ENCODE measurements around the gene CTDSPL.
A peak's percentile ranks its signal among the peaks of the same experiment; 100 is the strongest.
"Not testable (repeated sequence)": the region's sequence is repeated elsewhere in the genome, so short reads cannot be mapped to it uniquely, and the experiment has no call there.

CTDSPL gene

DNA sequence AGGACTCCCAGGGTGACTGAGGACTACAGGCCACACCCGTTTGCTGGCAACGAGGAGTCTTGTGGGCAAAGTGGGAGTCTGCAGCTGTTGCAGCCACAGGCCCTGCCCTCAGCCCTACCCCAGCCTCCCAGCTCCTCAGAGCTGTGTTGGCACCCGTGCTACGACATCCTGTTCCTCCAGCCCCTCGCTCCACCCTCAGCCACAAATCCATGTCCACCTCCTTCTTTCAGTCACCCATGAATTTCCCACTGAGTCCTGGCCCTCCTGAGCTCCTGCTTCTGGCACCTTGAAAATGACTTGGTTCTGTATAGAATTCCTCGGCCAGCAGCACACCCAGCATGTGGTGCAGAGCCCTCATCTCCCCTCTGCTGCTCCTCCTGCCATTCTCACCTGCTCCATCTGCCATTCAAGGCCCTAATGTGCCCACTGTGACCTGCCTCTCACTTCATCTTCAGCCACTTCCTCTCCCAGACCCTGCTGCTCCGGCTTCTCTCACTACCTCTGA, 108.0 kb downstream of the CTDSPL start:
- peak in 1 of 2 experiments; percentile 10 for DNase-seq

- DNase-seq, result no peak
These were observed 109.1 kb downstream of the CTDSPL start for GRCh38 chr3:37970802-37971201.

DNA sequence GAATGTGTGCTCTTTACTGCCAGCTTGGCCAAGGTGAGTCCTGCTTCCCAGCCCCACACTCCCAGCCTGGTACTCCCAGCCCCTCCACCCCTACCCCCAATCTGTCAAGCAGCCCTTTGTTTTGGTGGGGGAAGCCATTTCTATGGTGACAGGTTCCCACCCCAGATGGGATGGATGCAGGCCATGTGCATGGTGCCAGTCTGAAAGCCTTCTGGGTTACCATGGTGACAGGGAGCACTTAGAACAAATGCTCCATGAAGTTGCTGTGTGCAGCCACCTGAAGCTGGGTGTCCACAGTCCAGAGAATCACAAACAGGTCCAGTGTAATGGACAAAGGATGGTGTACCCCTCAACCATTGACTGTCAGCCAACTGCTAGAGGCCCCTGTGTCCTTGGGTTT, 109.8 kb downstream of the CTDSPL start:
- peak; percentile 67 to 93 for DNase-seq

DNA sequence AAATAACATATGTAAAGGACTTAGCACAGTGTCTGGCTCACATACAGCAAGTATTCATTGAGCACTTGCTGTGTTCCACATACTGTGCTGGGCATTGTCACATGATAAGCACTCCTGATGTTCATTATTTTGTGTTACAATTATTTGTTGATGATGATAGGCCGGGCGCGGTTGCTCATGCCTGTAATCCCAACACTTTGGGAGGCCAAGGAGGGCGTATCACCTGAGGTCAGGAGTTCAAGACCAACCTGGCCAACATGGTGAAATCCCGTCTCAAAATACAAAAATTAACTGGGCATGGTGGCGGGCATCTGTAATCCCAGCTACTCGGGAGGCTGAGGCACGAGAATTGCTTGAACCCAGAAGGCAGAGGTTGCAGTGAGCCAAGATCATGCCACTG, 110.4 kb downstream of the CTDSPL start:
- not testable (repeated sequence) for DNase-seq

DNA sequence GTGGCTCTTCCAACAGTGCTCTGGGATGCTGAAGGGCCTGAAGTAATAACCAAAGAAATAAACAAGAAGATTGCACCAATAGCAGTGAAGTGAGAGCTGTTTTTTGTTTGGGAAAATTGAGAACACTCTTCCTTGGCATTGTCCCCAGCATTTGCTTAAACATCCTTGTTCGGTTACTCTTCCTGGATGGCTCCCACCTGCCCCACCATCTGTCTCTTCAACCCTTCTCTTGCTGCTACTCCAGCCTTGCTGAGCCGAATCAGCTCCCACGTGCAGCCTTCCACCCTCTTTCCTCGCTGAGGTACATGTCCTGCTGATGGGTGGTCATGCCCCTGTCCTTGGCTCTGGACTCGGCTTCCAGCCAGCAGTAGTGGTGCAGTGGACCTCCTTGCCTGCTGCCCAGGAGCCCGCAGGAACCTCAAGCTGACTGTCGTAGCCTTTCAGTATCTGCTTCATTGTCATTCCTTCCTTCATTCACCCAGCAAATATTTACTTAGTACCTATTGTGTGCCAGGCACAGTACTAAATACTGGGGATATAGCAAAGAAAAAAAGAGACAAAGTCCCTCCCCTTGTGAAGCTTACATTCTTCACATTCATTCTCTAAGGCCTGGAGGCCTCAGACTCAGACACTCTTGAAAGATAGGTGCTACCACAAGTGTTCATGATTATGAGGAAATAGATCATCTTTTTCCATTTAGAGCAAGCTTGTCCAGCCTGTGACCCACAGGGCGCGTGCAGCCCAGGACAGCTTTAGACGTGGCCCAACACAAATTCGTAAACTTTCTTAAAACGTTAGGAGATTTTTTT, 111.8 kb downstream of the CTDSPL start:
- peak; percentile 65 to 89 for DNase-seq

DNA sequence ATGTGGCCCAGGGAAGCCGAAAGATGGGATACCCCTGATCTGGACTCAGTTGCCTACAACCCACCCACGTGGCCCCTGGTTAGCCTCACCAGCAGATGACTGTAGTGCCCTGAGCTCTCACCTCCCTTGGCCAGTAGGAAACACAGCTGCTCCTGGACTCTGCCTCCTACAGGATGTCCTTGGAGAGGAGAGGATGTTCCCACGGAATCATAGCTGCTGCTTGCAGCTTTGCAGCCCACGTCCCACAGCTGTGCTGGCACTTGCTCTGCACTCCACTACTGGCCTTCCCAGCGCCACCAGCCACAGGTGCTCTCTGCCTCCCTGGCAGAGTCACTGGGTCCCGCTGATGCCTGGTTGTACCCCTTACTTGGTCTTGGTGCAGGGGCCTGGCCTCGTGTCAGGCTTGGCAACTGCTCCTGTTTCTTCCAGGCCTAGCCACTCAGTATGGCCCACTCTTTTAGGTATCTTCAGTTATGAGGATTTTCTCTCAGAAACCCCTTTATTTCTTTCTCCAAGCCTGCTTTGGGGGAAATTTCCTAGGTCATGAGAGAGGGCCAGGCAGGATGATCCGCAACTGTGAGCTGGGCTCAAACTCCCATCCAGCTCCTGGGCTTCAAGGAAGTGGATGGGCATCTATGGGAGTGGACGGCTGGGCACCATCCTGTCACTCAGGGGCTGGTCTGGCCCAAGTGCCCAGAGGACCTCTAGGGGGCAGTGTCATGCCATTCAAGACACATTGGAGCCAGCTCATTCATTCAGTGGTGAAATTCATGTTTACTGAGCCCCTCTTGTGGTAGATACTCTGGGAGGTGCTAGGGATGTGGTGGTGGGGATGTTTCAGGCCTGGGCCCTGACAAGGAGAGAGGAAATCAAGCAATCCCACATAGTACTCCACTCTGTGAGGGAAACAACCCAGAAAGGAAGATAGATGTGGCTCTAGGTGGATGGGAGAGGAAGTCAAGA, 112.7 kb downstream of the CTDSPL start:
- DNase-seq, result peak; percentile 54 to 74

- no peak for DNase-seq
These were observed 118.1 kb downstream of the CTDSPL start for GRCh38 chr3:37979541-37980461.

- no peak for DNase-seq
These were observed 119.0 kb downstream of the CTDSPL start for GRCh38 chr3:37980462-37981347.

- no peak for DNase-seq
These were observed 119.6 kb downstream of the CTDSPL start for GRCh38 chr3:37981348-37981664.

GRCh38 chr3:37982331-37982730, 120.7 kb downstream of the CTDSPL start:
- DNase-seq, result no peak

GRCh38 chr3:37984051-37984450, 122.4 kb downstream of the CTDSPL start:
- DNase-seq, result no peak

DNA sequence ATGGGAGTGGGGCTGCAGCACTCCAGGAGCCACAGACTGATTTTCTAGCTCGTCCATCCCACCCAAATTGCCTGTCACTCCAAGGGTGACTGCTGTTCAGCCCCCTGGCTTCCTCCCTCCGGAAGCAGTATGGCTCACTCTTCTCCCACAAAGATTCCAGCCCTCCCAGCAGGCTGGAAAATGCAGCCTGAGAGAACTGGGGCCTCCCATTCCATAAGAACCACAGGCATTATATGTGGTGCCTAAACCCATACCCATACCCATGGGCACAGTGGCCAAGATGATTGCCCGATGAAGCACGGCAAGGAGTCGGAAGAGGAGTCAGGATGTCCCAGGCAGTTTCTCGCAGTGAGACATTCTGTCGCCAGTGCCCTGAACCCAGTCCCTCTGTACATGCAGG, 122.9 kb downstream of the CTDSPL start:
- no peak for DNase-seq

DNA sequence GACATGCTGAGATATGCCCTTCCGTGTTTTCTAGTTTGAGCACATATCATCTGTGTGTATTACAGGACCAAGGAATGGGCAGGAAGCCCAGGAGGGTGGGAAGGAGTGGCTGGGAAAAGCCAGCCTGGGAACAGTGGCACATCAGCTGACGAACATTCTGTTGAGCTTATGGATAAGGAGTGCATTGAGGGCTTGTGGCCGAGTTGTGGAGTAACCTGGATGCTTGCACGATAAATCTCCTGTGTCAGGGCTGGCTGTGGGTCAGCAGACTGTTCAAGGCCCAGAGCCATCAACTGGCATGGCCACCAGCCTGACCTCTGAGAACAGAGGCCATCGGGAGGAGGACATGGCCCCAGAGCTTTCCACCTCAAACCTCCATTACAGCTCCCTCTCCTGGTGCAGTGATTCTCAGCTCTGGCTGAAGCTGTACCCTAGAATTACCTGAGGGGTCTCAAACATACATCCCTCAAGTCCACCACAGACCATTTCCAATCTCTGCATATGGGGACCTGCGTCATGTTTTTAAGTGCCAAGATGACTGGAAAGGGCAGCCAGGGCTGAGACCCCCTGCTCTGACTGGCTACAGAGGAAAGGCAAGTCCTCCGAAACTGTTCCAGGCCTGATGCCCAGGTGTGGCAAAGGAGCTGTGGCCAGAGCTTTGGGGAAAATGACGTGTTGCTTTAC, 124.1 kb downstream of the CTDSPL start:
- no peak for DNase-seq

GRCh38 chr3:37986479-37987314, 125.0 kb downstream of the CTDSPL start:
- DNase-seq, result no peak

DNA sequence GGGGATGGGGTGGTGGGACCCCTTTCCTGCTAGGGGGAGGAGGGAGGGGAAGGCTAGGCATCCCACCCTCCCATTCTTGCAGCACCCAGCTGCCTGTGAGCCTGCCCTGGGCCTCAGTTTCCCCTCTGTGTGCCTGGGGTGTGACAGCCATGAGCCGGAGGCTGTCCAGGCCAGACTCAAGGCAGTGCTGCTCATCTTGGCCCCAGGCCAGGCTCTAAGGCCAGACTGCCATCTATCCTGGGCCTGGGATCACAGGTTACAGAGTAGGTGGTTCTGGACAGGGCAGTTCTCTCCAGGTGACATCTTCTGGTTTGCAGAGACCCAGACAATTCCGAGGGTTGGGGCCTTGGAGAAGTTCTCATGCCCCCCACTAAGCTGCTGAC, 125.6 kb downstream of the CTDSPL start:
- DNase-seq, result no peak

GRCh38 chr3:37987751-37988179, 126.1 kb downstream of the CTDSPL start:
- no peak for DNase-seq

DNA sequence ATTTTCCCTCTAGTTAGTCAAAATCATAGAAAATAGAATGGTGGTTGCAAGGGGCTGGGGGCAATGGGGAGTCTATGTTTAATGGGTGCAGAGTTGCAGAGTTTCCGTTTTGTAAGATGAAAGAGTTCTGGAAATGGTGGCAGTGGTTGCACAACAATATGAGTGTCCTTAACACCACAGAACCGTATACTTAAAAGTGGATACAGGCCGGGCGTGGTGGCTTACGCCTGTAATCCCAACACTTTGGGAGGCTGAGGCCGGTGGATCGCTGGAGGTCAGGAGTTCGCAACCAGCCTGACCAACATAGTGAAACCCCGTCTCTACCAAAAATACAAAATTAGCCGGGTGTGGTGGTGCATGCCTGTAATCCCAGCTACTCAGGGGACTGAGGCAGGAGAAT, 126.7 kb downstream of the CTDSPL start:
- not testable (repeated sequence) for DNase-seq

GRCh38 chr3:37988931-37989525, 127.3 kb downstream of the CTDSPL start:
- DNase-seq, result no peak

DNA sequence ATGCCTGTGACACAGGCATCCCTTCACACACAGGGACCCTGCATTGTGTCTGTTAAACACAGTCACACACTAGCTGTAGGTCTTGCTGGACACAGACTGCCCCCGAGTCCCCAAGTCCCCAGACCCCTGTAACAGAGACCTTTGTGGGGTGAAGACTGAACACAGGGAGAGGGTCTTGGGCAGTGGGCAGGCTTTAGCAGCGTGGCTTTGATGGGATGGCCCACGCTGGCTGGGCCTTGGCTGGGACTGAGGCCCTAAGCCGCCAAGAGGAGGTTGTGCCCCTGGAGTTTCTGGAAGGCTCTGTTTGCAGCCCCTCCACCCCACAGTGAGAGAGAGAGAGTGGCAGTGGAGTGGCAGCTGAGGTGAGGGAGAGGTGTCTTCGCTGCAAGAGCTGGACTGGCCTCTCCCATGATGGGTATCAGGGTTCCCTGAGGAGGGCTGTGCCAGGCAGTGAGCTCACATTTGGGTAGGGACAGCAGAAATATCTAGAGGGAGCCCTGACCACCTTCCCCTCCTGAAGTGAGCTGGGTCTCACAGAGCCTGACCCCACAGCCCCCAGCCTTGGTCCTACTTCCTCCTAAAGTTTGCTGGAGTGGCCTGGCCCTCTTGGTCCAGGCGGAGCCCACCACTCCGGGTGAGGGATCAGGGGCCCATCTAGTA, 128.3 kb downstream of the CTDSPL start:
- no peak for DNase-seq
